GM18909 (cell line): ENCODE measurements around the gene LYRM4.
A peak's percentile ranks its signal among the peaks of the same experiment; 100 is the strongest.

Experiments used
- ATAC-seq: cut with Tn5 transposase; IDR thresholded peaks from one replicate; pipeline ENCODE4 v1.9.1; 2021; ENCODE audit warnings: mild to moderate bottlenecking; ENCODE audit not compliant: unreplicated experiment, poor library complexity

Gene LYRM4

DNA sequence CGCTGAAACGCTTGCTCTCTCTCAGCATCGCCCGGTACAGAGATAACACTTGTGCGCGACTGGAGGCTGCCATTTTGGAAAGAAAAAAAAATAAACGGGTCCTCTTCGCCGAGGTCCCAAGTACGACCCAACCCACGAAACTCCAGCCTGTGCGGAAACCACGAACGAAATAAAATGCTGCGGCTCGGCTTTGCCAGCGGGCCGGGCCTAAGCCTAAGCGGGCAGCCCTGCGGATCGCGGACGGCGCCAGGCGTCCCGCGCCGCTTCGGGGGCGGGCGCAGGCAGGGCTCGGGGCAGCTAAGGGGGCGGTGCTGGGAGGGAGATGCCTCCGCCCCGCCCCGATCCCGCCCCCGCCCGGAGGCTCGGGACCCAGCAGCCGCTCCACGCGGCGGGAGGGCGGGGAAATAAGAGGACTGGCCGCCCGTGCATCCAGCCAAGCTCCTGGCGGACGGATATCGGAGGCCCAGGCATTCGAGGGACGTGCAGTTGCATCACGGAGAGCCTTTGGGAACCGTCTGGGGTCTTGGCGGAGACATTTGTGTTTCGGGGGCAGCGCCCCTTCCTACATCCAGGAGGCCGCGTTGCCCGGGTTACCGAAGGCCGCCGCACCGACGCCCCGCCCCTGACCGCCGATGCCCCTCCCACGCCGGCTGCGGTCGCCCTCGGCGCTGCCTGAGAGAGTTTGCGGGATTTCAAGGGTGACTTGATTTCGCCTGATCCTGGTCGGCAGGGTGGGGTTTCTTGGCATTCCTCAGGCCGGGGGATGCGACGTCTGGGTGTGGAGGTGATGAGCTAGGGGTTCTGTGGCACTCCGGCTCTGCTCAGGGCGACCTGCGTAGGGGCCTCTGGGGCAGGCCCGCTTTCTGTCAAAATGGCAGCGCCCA lies at the start of gene LYRM4, which contains the start of gene FARS2:
LYRM4 (minus strand) TSS at position 290 of the 884 bp plus-strand sequence; CDS start at position 73, 217 bp downstream.
FARS2 (plus strand) TSS at position 853 of the 884 bp plus-strand sequence.
- peak; percentile 81 for ATAC-seq

DNA sequence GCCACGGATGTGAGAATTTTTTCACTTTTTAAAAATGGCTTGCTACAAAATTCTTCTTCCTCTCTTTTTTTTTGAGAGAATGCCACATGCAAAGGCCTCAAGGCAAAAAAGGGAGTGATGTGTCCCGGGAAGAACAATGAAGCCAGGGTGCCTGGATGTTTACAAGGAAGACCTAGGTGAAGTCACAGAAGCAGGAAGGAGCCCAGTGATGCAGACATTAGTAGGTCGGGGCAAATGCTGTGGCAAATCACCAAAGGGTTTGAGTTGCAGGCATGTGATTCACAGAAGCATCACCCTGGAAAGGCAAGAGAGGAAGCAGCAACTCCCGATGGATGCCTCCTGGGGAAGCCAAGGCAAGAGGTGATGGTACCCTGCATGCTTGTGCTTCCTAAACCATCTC lies 47.3 kb upstream of the LYRM4 start:
- no peak for ATAC-seq

DNA sequence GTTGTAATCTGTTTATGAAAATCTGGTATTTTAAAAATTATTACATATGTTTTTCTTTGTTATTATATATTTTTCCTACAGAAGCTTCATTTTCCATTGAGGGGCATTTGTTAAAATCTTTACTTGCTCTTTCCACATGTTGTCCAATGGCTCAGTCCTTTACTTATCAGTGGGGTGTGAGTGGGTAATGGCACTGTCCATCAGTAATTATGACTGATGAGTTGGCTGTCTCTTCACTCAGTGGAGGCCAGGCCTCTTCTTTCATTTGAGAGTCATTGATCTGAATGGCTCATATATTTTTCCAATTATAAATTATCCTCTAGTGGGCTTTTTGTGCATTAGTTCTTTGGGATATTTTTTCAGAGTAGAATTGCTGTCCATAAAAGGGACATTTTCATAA lies 46.3 kb upstream of the LYRM4 start:
- no peak for ATAC-seq

DNA sequence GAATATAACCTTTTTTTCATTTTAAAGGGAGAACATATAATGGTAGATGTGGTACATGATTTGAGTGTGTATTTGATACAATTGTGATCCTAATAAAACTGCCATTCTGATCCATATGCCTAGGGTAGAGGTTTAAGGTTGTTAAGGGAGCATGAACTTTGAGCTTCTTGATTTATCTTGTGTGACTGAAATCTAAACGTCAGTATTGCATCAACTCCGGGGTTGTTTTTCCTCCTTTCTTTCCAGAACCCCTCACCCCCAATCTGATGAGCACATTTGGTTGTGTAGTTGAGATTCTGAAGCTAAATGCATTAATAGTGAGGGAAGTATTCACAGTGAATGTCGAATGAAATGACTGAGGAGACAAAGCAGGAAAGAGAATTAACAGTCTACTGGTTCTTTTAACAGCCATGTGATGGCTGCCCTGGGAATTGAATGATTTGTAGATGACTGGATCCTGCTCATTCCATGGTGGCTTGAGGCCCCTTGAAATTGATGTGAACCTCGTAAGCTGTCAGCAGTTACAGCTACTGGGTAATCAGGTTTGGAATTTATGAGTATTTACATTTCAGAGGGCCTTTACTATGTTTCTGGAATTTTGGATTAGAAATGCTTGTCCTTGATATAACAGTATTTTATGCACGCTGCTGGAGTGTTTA lies 45.3 kb upstream of the LYRM4 start:
- ATAC-seq, result no peak

DNA sequence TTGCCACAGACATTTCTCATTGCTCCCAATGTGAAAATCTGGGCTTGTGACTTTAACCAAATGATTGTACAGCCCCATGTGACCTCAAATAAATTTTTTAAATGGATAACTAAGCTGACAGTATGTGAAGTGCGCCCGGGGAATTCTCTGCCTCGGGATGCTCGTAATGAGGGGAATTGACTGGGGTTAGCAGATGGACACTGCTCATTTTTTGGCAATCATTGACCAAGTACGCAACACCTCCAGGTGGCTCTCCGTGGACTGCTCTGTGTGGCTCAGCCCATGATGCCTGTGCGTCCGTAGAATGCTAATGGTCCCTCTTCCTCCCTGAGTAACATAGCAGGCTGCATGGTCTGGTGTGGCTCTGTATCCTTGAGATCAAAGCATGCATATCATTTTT lies 42.9 kb upstream of the LYRM4 start:
- ATAC-seq, result no peak

DNA sequence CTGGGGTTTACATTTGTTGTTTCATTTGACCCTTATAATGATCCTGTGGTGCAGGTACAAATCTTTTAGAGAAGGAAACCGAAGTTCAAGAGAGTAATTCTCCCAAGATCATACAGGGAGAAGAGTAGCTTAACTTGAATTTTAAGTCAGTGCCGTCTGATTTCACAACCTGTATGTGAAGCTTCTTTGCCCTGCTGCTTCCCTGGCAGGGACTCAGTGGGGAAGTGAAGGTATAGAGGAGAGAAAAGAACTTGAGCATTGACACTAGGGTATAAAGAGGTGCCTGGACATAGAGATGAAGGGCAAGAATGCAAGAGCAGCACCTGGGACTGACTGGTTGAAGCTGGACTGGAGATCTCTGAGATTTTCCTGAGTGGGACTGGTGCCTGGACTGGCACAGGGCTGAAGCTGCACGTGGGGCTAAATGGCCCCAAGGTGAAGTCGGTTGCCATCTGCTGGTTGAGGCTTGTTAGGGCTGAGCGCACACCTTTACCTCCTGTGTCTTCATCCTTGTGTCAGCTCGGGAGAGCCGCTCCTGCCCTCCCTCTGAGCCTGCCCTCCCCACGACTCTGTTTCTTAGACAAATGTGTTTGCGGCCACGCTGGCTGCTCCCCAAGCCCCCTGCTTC lies 42.4 kb upstream of the LYRM4 start:
- ATAC-seq, result peak; percentile 63

DNA sequence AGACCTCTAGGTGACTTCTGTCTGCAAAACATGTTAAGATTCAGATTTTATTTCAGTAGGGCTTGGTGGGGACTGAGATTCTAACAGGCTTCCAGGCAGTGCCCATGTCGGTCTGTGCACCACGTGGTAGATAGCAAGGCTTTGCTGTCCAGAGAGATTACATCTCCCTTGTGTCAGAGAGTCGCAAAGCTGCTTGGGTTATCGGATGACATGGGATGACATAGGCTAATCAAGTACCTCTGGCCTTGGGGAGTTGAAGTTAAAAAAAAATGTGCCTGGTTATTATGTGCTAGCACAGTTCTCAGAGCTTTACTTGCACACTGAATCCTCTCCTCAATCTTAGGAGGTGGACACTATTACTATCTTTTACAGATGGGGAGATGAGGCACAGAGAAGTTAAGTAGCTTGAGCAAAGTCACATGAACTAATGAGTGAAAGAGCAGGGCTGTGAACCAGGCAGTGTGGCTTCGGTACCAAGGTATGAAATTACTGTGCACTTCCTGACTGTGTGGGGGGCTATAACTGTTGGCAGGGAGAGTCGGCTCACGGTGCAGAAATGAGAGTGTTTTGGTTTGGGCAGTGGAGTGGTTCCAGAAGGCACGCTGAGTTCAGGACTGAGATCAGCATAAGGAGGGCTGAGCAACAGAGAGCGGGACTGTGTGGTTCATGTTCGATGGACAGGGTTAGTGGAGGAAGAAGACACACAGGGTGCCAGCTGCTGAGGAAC lies 41.6 kb upstream of the LYRM4 start:
- peak; percentile 89 for ATAC-seq

DNA sequence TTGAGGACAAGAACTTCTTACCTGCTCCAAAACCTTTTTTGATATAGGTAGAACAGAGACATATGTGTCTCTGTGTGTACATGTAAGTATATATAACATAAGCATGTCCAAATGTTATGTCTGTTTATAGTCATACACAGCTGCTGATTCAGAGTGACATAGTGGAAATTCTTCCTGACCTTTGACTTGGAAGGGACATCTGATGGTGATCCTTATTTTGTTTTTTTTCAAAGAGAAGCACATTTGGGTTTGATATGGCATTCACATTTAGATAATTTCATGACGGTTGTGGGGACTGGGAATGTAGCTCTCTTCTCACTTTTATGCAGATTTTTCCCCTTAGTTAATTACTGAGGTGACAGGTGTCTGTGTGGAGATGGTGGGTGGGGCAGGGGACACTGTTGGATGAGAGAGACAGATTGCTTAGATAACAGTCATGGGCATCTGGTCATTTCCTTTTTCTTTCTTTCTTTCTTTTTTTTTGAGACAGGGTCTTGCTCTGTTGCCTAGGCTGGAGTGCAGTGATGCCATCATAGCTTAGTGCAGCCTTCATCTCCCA lies 39.5 kb upstream of the LYRM4 start:
- ATAC-seq, result no peak

DNA sequence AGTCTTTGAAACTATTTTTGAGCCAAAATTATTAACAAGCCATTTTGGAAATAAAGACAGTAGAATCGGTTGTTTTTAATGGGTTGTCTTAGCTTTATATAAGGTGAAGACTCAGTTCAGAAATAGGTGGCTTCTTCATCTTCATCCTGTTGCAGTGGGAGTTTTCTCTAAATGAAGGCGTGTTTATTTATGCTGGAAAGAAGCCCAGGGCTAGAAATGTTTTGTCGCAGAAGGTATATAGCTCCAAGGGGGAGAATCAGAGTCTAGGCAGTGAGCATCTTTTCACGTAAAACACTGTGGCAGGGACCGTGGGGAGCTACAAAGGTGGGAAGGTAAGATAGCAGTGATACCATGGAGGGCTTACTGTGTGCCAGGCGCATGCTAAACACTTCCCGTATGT lies 34.9 kb upstream of the LYRM4 start:
- ATAC-seq, result no peak

DNA sequence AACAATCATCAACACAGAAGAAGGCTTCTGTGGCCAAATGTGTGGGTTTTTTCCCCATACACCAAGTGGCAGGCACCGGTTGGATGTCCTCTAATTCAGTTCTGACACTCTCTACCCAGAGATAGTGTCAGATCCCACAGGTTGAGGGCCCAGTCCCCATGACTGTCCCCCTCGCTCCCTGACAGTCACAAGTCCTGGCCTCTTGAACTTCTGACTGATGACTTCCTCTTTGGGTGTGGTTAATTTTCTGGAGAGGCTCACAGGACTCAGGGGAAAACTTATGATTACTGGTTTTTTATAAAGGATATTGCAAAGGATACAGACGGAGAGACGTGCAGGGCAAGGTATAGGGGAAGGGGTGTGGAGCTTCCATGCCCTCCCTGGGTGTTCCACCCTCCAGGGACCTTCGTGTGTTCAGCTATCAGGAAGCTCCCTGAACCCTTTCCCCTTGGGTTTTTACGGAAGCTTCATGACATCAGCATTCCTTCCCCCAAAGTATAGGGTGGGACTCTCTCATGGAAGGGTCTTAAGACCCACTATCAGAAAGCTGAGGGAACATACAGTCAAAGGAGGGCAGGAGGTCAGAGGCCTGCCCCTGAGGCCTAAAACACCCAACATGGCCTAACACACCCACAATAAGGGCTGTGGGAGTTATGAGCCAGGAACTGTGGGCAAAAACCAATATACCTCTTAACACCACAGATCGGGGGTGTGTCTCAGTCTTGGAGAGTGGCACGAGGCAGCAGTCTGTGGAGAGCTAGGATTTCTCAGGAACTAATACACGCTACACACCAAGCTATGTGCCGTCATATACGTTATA lies 33.9 kb upstream of the LYRM4 start:
- no peak for ATAC-seq

DNA sequence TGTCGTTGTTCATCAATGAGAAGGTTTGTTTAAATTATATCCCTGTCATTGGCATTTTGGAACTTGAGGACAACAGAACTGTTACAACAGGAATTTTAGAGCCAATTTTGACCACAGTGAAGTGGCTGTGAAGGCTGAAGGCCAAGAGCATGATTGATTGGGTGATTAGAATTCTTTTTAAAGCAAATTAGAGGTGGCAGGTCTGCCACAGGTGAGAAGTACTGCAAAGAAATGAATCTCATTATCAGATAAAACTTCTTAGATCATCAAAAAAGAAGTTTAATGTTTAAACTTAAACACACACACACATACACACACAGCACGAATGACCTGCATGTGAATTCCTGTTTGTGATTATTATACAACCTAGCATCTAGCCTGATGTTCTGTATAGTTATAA lies 32.9 kb upstream of the LYRM4 start:
- no peak for ATAC-seq

DNA sequence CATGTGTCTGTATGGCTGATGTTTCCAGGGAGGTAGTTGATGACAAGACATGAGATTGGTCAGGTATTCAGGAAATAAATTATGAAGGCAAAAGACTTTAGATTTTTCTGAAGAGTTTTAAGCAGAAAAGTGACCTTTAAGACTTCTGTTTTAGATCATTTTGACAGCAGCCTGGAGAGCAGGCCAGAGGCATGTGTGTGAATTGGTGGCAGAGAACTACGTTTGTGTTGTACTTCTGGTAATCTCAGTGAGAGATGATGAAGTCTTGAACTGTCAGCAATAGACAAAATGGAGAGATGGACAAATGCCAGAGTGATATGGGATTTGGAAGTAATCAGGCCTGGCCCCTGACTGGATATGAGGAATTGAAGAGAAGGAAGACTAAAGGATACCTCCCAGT lies 31.4 kb upstream of the LYRM4 start:
- ATAC-seq, result no peak

DNA sequence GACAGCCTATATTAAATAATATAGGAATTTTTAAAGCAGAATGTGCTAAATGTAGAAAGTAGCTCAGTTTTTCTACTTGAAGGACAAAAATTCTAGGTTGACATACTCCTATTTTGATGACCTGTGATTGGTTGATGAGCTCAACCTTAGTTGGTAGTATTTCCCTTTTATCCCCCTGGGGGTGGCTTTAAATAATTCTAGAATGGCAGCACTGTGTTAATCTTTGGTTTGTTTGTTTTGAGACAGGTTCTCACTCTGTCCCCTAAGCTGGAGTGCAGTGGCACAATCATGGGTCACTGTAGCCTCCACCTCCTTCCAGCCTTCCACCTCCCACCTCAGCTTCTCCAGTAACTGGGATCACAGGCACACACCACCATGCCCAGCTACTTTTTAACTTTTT lies 29.8 kb upstream of the LYRM4 start:
- no peak for ATAC-seq

DNA sequence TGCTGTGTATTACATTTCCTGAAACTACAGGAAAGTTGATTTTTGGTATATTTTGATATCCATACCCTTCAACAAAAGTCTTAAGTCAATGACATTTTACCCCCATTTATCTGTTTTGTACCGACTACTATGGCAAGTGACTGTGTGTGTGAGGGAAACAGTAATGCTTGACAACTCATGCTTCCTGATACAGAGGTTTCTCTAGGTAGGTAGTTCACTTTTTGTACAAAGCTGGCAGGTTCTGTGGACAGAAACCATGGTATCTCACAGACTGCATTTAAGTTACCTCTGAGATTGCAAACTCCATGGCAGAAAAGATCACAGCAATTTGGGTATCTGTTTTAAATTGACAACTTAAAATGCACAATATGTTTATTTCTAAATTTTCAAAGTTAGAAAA lies 29.3 kb upstream of the LYRM4 start:
- no peak for ATAC-seq

DNA sequence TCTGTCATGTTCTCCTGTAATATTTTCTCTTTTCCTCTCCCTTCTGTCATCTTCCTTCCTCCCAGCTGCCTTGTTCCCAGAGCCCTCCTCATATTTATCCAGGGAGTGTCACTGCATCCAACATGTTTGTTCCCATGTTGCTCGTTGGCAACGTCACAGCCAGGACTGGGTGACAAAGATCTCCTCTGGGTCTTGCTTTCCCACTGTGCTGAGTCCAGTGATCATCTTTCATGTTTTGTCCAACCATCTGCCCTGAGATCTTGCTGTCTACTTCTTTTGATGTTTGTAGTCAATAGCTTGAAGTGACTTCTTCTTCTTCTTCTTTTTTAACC lies 27.2 kb upstream of the LYRM4 start:
- no peak for ATAC-seq

DNA sequence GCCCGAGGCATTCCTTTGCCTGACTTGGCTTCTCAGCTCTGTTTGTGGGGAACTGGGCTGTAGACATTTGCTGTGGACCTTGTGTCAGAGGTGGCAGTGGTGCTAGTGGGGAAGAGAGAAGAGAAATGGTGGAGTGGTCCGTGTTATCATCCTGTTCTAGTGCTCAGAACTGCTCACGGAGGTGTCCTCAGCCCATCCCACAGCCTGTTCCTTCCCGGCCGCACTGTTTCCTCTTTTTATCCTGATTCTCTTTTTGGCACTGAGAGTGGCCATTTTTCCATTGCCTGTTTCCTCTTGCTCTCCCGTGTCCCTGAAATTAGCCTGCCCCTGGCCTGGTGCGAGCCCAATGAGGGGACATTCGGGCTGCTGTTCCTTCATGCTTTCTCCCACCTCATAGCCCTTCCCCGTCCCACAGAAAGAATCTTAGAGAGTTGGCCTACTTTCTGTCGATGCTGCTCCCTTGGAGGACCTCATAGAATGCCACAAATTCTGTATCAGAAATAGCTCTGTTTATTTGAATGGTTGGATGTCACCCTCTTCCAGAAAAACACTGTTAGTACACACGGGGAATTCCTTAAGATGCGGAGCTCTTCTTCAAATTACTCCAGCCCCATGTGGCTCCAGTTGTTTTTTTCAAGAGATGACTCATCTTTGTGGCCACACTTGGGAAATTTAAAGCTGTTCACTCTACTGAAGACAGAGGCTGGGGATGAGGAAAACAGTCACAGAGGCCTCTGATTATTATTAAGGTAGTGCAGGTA lies 26.6 kb upstream of the LYRM4 start:
- ATAC-seq, result no peak

DNA sequence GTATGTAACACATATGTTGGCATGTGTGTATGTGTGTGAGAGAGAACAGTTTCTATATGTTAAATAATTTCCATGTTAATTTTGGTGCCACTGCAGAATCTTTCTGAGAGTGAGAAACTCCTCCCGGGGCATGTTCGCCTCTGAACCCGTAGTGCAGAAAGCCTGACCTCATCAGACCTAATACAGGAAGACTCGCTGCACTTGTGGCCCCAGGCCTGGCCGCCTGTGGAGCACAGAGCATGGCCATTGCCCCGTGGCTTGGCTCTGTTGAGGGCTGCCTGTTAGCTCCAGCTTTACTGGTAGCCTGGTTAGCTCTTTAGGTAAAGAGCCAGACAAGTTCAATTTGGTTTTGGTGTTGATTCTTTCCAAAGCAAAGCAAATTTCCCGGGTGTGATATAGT lies 26.0 kb upstream of the LYRM4 start:
- ATAC-seq, result peak; percentile 41

DNA sequence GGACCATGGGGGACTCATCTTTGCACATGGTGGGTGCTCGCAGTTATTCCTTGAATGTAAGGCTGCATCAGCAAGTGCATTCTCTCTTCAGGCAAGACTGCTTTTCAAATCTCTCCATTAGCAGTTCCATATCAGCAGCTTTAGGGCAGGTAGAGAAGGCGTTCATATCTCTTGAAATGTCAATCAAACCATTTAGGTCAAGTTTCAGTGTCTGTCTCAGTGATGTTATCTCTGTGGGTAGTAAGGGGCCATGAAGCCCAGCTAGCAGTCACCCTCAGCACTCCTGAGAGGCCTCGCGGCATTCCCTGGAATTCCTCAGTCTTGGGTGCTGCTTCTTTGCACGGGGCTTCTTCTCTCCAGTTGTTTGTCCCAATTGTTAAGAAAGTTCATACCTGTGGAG lies 24.8 kb upstream of the LYRM4 start:
- no peak for ATAC-seq

DNA sequence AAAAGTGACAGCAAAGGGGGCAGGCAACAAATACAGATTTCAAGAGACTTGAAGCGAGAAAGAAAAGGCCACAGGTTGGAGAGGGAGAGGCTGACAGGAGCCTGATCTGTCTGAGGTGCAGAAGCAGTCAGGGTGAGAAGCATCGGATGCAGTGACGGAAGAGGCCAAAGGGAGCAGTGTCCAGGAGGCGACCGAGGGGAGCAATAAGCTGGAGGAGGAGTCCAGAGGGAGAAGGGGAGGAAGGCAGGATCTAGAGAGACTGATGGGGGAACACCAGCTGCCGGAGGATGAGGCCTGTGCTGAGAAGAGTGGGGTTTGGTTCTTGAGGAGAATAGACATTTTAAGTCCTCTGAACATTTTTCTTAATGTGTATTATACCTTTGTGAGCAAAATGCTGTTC lies 24.3 kb upstream of the LYRM4 start:
- no peak for ATAC-seq
